GM19035 (cell line): Measurements from ENCODE around the gene MAGEL2.
"Not testable (repeated sequence)": the region's sequence is repeated elsewhere in the genome, so short reads cannot be mapped to it uniquely, and the experiment has no call there.

Experiments used
- ATAC-seq: cut with Tn5 transposase; IDR thresholded peaks from one replicate; pipeline ENCODE4 v1.9.1; 2021; ENCODE audit not compliant: unreplicated experiment

MAGEL2 gene

GRCh38 chr15:23616536-23616935 lies 31.1 kb downstream of the MAGEL2 start:
- no peak for ATAC-seq

GRCh38 chr15:23606226-23606625 lies 41.4 kb downstream of the MAGEL2 start:
- ATAC-seq = no peak

- no peak for ATAC-seq
Observed at GRCh38 chr15:23602124-23602523, 45.5 kb downstream of the MAGEL2 start.

GRCh38 chr15:23599053-23599452 lies 48.6 kb downstream of the MAGEL2 start:
- no peak for ATAC-seq

DNA sequence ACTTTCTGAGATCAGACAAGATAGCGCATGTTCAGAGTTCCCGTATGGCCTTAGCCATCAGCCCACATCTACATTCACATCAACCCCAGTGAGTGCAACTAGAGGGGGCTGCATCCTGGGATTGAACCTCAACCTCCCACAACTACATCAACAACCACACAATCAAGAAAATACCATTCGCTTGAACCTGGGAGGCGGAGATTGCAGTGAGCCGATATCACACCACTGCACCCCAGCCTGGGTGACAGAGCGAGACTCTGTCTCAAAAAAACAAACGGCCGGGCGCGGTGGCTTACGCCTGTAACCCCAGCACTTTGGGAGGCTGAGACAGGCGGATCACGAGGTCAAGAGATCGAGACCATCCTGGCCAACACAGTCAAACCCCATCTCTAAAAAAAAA lies 50.4 kb downstream of the MAGEL2 start:
- not testable (repeated sequence) for ATAC-seq

DNA sequence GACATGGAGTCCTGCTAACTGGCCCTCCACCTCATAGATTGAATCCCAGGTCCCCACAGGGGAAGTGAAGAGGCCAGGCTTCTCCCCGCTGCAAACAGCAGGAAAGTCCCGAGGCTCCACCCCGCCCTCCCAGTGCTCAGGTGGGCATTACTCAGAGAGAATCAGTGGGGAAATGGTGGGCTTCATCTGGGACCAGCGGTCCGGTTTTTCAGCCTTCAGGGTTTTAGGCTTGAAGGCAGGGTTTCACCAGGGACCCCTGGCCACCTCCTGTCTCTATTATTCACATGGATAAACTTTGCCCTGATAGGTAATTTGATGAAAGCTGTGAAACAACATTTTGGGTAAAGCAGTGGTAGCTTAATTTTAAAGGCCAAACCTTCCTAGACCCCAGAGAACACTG lies 50.9 kb downstream of the MAGEL2 start:
- ATAC-seq = no peak

- no peak for ATAC-seq
Observed at GRCh38 chr15:23595368-23595767, 52.3 kb downstream of the MAGEL2 start.

DNA sequence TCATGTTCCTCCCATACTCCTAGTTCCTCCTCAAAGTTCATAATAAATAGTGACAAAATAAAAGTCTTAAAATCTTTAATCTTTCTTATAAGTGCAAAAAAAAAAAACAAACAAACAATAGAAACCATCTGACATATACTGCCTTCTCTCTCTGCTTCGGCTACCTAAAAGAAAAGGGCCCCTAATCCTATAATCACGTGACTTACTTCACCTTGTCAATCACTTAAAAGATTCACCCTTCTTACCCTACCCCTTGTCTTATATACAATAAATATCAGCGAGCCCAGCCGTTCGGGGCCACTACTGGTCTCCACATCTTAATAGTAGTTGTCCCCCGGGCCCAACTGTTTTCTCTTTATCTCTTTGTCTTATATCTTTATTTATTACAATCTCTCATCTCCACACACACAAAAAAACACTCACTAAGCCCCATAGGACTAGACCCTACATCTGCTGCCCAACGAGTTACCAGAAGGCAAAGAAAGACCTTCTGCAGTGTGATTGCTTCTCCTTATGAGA lies 53.4 kb downstream of the MAGEL2 start:
- no peak for ATAC-seq
